Kidney (tissue), 14 donors: Measurements from ENCODE around the gene TXNDC8. TPM values are rescaled to one million over a fixed set of nuclear protein-coding genes. Genes with fewer than 3 reads are reported as not detected.

Experiments used
- DNase-seq, 5 donors: peaks; one replicate each; pipeline ENCODE4 v3.0.0-alpha.2; 2013 to 2020
- FAIRE-seq: peaks from 2 replicates; lab custom pipeline; 2012; peaks lifted over from hg19 to GRCh38; lab: Jason Lieb, UNC
- H3K27ac ChIP-seq, 2 donors: one replicate each; pipeline ENCODE4 v1.7.0; 2013; ENCODE audit warnings: low read depth in 2 of 2, low read length in 2 of 2, inconsistent platforms in 1 of 2
- H3K27me3 ChIP-seq: one replicate; pipeline ENCODE4 v1.7.1; 2013; ENCODE audit warnings: low read length, inconsistent platforms; ENCODE audit not compliant: control insufficient read depth, insufficient read depth
- H3K36me3 ChIP-seq, 3 donors: one replicate each; pipeline versions ENCODE4 v1.7.0 to v1.7.1; 2013; ENCODE audit warnings: low read length in 3 of 3, control low read depth in 1 of 3, inconsistent platforms in 1 of 3; ENCODE audit not compliant: insufficient read depth in 3 of 3, control insufficient read depth in 2 of 3
- H3K4me1 ChIP-seq, 3 donors: one replicate each; pipeline versions ENCODE4 v1.7.0 to v1.7.1; 2013; ENCODE audit warnings: low read length in 3 of 3, inconsistent platforms in 1 of 3, low read depth in 1 of 3; ENCODE audit not compliant: control insufficient read depth in 2 of 3, insufficient read depth in 2 of 3
- H3K4me3 ChIP-seq, 3 donors: one replicate each; pipeline versions ENCODE4 v1.7.0 to v1.8.1; 2013; ENCODE audit warnings: low read length in 3 of 3, control low read depth in 1 of 3, inconsistent platforms in 1 of 3
- H3K9ac ChIP-seq, 3 donors: one replicate each; pipeline versions ENCODE4 v1.7.0 to v1.7.1; 2013; ENCODE audit warnings: low read length in 3 of 3, control low read depth in 1 of 3, inconsistent platforms in 1 of 3
- H3K9me3 ChIP-seq, 3 donors: one replicate each; pipeline versions ENCODE4 v1.7.0 to v1.7.1; 2013; ENCODE audit warnings: low read length in 3 of 3, control low read depth in 1 of 3, inconsistent platforms in 1 of 3; ENCODE audit not compliant: control insufficient read depth in 2 of 3, insufficient read depth in 1 of 3
- intact Hi-C: fragments of 100-400 bp; cut with DNase I; formaldehyde crosslinking; loops from one replicate; pipeline ENCODE4 v1.11.1; 2022
- polyA plus RNA-seq: library from polyadenylated mRNA; stranded (reverse); fragments of 350-450 nt; fragmentation: Illumina TruSeq; extraction: RNeasy Lipid Tissue Mini Kit (QIAGEN cat#74804); gene quantifications from one replicate; pipeline ENCODE4 v1.2.3, GENCODE V29; 2014; ENCODE audit warnings: low read depth, low replicate concordance; ENCODE audit not compliant: insufficient read depth
- total RNA-seq: library from RNA; stranded (reverse); fragmentation: NEBNext Ultra II Directional; extraction: Animal tissue kit (Norgen Biotek cat#: 25700); gene quantifications from one replicate; pipeline ENCODE4 v1.2.1, GENCODE V29; 2021
- TF ChIP-seq, protein P1 (sequence below): IDR thresholded peaks from 3 replicates; pipeline ENCODE4 v1.5.1; 2012; ENCODE audit warnings: mild to moderate bottlenecking, moderate library complexity, borderline replicate concordance; ENCODE audit not compliant: insufficient read depth; ENCODE audit errors: extremely low read depth
- donor health status: control.
- donor health status: control.
- donor health status: control.
- donor health status: control.
- donor health status: control.
- donor health status: DM: yes; HTN: yes; CAD: no.
- donor health status: Normal renal cell carcinoma (clear cell type).

Gene TXNDC8
- total and polyA plus RNA-seq, 2 donors from 2014 or later, result not detected

DNA sequence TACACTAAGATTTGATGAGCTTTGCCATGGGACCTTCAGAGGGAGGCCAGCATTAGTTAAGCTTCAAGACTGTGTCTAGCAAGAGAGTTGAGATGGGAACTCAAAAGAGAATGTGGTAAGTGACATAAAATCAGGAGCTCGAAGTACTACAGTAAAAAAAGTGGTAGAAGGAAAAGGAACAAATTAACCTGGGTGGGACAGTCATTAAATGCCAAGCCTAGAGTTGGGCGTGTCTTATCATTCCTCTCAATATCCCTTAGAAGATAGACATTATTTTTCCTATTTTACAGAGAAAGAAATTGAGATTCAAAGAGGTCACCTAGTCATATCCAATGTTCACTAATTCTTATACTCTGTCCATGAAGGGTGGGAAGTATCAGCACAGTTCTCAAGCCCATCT lies 78.1 kb downstream of the TXNDC8 start:
- FAIRE-seq (no peak), DNase-seq (no peak)
- Histone ChIP-seq H3K27me3 (no peaks in the 10 kb centered on the region), H3K36me3 (no peaks in the 10 kb centered on the region), H3K4me1 (peaks cover 0 to 10% (median 7%) of the 10 kb centered on the region in 3 donors), H3K4me3 (no peak overlapping the region), H3K9me3 (no peaks in the 10 kb centered on the region), H3K27ac (no peak overlapping the region), H3K9ac (no peak overlapping the region)
- intact Hi-C loops, result no loop called here
- TF ChIP-seq, protein P1, sequence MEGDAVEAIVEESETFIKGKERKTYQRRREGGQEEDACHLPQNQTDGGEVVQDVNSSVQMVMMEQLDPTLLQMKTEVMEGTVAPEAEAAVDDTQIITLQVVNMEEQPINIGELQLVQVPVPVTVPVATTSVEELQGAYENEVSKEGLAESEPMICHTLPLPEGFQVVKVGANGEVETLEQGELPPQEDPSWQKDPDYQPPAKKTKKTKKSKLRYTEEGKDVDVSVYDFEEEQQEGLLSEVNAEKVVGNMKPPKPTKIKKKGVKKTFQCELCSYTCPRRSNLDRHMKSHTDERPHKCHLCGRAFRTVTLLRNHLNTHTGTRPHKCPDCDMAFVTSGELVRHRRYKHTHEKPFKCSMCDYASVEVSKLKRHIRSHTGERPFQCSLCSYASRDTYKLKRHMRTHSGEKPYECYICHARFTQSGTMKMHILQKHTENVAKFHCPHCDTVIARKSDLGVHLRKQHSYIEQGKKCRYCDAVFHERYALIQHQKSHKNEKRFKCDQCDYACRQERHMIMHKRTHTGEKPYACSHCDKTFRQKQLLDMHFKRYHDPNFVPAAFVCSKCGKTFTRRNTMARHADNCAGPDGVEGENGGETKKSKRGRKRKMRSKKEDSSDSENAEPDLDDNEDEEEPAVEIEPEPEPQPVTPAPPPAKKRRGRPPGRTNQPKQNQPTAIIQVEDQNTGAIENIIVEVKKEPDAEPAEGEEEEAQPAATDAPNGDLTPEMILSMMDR, result no peak

DNA sequence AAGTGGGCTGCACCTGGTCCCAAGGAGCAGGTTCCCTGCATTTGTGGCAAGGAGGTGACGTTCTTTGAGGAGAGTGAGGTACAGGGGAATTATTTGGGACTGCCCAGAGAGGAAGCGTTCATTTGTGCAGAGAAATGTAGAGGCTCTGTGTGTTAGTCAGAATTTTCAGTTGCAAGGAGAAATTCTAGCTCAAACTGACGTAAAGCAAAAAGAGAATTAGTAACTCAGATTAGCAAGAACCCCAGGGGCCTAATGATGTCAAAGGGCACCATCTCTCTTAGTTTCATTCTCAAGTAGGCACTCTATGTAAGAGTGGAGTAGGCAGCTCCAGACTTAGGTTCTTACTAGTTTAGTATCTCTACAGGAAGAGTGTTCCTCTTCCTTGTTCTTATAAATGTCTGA lies 79.0 kb downstream of the TXNDC8 start:
- FAIRE-seq, result no peak
- H3K36me3 ChIP-seq, result no peaks in the 10 kb centered on the region

DNA sequence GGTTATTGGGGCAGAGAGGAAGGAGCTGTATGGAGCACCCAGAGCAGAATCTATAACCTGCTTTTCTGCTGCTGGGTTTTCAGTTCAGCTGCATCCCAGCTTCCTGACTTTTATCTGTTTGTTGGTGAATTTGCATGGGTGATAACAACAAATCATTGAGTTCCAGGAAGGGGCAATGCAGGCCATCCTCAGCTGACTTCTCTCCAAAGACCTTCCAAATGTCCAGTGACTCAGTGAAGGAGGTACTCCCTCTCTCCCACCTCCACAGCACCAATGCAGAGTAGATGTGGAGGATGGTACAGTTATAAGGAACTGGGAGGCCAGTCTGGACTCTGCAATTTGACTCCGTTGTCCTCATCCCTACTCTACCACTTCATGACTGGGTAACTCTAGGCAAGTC lies 79.7 kb downstream of the TXNDC8 start:
- no peaks in the 10 kb centered on the region for H3K27me3 ChIP-seq

More for the DNA sequence above, 79.0 kb downstream of the TXNDC8 start:
- no peak for DNase-seq
- no peak overlapping the region for H3K4me3 ChIP-seq
- no peak overlapping the region for H3K9ac ChIP-seq
- no peaks in the 10 kb centered on the region for H3K27me3 ChIP-seq
- no peak overlapping the region for H3K27ac ChIP-seq
- intact Hi-C loops, result no loop called here
- H3K9me3 ChIP-seq, result no peaks in the 10 kb centered on the region
- peaks cover 0 to 10% (median 7%) of the 10 kb centered on the region in 3 donors for H3K4me1 ChIP-seq
- TF ChIP-seq, protein P1, result no peak

More for the DNA sequence above, 79.7 kb downstream of the TXNDC8 start:
- DNase-seq (no peak), FAIRE-seq (no peak)
- intact Hi-C loops, result no loop called here
- H3K4me1 ChIP-seq, result peaks cover 0 to 15% (median 7%) of the 10 kb centered on the region in 3 donors
- H3K4me3 ChIP-seq, result peak overlapping the region in 2 of 3 donors; percentile 22 to 92
- H3K9me3 ChIP-seq, result no peaks in the 10 kb centered on the region
- TF ChIP-seq, protein P1, result no peak
- H3K36me3 ChIP-seq, result no peaks in the 10 kb centered on the region
- peak overlapping the region in 1 of 2 donors; percentile 93 for H3K27ac ChIP-seq
- no peak overlapping the region for H3K9ac ChIP-seq
